Measurements from ENCODE around the gene CCNB3.

The CCNB3 gene

DNA sequence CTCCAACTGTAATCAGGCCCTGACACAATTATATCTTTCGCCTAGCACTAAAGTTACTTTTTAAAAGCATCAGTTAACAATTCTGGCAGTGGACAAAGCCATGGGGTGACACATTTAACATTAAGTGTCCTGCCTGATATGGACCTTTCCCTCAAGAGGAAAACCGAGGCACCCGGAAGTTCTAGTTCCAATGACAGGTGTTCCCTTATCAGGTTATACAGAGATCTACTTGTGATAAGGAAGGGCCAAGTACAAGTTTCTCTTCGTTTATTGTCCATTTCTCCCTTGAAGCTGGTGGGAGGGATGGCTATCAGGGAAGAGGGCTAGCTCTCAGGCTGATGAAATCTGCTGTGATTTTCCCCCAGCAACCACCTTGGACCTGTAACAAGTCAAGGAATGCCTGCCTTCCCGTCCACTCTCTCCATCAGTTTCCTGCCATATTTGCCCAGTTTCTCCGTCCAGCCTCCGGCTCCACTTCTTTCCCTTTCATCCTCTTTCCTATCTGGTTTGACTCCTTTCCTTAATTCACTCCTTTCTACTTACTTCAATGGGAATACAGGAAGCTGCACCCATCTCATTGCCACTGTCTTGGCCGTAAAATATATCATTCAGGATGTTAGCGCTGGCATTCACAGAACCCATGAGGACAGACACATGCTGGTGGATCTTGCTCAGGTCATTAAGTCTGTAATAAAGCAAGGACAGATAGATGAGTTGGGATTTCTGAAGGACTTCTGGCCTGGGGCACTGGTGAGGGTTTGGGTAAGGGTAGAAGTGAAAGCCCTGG is 171.1 kb downstream of the CCNB3 start:
- H3K27ac ChIP-seq (ENCODE audit: low read depth, low read length) = no peak overlapping the region
- no peaks in the 10 kb centered on the region for H3K4me1 ChIP-seq (ENCODE audit: insufficient read depth, low read length)
- no peaks in the 10 kb centered on the region for H3K9me3 ChIP-seq (ENCODE audit: low read length)
- H3K9ac ChIP-seq (ENCODE audit: low read length) = no peak overlapping the region
- H3K27me3 ChIP-seq (ENCODE audit: control insufficient read depth in 1 of 2, insufficient read depth in 2 of 2, low read length in 2 of 2) = peaks cover 0 to 3% of the 10 kb centered on the region in 2 donors
- no peaks in the 10 kb centered on the region for H3K36me3 ChIP-seq (ENCODE audit: insufficient read depth, low read length)
- no peak overlapping the region for H3K4me3 ChIP-seq (ENCODE audit: low read depth in 1 of 2, low read length in 2 of 2)

DNA sequence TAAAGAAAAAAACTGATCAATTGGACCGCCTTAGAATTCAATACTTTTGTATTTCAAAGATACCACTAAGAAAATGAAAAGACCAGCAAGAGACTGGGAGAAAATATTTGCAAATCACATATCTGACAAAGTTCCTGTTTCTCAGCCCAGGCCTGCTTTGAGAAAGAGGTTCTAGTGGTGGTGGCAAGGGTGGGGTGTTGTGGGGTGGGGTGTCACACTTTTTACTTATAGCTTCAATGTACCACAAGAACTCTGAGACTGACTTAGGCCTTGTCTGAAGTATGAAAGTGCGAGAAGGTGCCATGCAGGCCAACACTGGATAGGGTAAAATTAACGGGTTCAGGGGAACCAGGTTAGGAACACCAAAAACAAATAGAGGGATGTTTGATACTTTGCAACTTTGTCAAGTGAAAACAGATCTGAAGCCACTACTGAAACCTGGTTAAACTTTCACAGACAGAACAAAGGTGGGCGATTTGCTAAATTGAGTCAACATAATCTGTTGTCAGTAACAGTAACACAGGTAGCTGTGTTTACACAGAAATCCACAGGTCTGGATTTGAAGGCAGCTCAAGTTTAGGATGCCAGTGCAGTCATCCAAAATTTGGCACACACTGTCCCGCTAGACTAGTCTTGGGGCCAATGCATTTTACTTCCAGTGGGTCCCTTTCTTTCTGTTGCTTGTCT is 177.3 kb downstream of the CCNB3 start:
- no peak overlapping the region for H3K27ac ChIP-seq (ENCODE audit: low read depth, low read length)
- H3K36me3 ChIP-seq (ENCODE audit: insufficient read depth, low read length) = no peaks in the 10 kb centered on the region
- H3K4me1 ChIP-seq (ENCODE audit: insufficient read depth, low read length) = no peaks in the 10 kb centered on the region
- peaks cover 0 to 3% of the 10 kb centered on the region in 2 donors for H3K27me3 ChIP-seq (ENCODE audit: control insufficient read depth in 1 of 2, insufficient read depth in 2 of 2, low read length in 2 of 2)
- no peak overlapping the region for H3K9ac ChIP-seq (ENCODE audit: low read length)
- no peak overlapping the region for H3K4me3 ChIP-seq (ENCODE audit: low read depth in 1 of 2, low read length in 2 of 2)
- H3K9me3 ChIP-seq (ENCODE audit: low read length) = no peaks in the 10 kb centered on the region

DNA sequence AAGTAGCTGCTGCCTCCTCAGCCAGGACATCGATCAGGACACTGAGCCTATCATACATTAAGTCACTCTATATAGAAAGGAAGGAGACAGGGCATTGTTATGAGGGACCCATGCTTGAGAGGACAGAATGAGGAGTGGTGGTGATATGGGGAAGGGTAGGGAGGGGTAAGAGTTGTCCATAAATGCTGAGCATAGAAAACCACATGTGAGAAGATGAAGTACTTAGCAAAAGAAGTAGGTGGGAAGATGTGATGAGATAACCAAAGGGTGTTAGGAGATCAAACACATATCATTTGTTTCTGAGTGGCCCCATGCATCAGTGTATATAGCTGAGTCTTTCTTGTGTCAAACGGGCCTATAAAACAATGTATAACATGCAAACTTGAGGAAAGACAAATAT is 182.0 kb downstream of the CCNB3 start:
- Histone ChIP-seq H3K9ac (ENCODE audit: low read length) (no peak overlapping the region), H3K4me1 (ENCODE audit: insufficient read depth, low read length) (no peaks in the 10 kb centered on the region)

DNA sequence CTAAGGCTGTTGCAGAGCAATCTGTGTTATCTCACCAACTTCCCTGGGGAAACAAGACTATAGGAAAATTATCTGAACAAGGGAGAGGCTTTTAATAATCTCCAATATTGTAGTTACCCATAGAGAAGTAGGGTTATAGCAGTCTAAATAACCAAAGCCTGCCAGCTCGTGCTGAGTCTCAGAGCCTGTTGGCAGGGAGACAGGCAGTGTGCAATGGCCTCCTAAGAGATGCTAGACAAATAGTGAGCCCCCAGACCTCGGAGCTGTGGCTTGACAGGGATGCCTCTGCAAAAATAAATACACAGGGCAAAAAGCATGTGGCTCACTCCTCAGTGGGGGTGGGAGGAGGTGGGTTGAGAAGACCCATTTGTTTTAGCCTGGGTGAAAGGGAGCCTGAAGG is 189.3 kb downstream of the CCNB3 start:
- Histone ChIP-seq H3K9me3 (ENCODE audit: low read length) (no peaks in the 10 kb centered on the region), H3K4me1 (ENCODE audit: insufficient read depth, low read length) (no peaks in the 10 kb centered on the region), H3K27ac (ENCODE audit: low read depth, low read length) (no peak overlapping the region), H3K4me3 (ENCODE audit: low read depth in 1 of 2, low read length in 2 of 2) (no peak overlapping the region), H3K9ac (ENCODE audit: low read length) (no peak overlapping the region), H3K36me3 (ENCODE audit: insufficient read depth, low read length) (no peaks in the 10 kb centered on the region), H3K27me3 (ENCODE audit: control insufficient read depth in 1 of 2, insufficient read depth in 2 of 2, low read length in 2 of 2) (peaks cover 0 to 11% of the 10 kb centered on the region in 2 donors)

More for the DNA sequence above, 182.0 kb downstream of the CCNB3 start:
- H3K9me3 ChIP-seq (ENCODE audit: low read length) = no peaks in the 10 kb centered on the region
- H3K27ac ChIP-seq (ENCODE audit: low read depth, low read length) = no peak overlapping the region
- H3K36me3 ChIP-seq (ENCODE audit: insufficient read depth, low read length) = no peaks in the 10 kb centered on the region
- no peak overlapping the region for H3K4me3 ChIP-seq (ENCODE audit: low read depth in 1 of 2, low read length in 2 of 2)
- no peaks in the 10 kb centered on the region for H3K27me3 ChIP-seq (ENCODE audit: control insufficient read depth in 1 of 2, insufficient read depth in 2 of 2, low read length in 2 of 2)

Measured in muscle layer of colon (tissue), 2 donors.